Cardiac fibroblast (primary cell): Measurements from ENCODE around the gene PHF14.
"Not testable (repeated sequence)": the region's sequence is repeated elsewhere in the genome, so short reads cannot be mapped to it uniquely, and the experiment has no call there.

Source experiments
- DNase-seq, 2 donors: peaks; one replicate each; pipeline versions ENCODE4 v3.0.0 to v3.0.0-alpha.2; 2010; ENCODE audit warnings: low read depth in 2 of 2
- H3K4me3 ChIP-seq, 2 donors: replicated peaks in 1 of 2; 1 replicate in 1 of 2; 2 replicates in 1 of 2; pipeline ENCODE4 v1.5.1; 2011; ENCODE audit warnings: low read depth in 2 of 2, low read length in 2 of 2, mild to moderate bottlenecking in 2 of 2, moderate library complexity in 1 of 2
- CTCF ChIP-seq: IDR thresholded peaks from one replicate; pipeline ENCODE4 v1.5.1; 2011; ENCODE audit warnings: low read depth, mild to moderate bottlenecking, low read length, inconsistent platforms

PHF14 gene

GRCh38 chr7:10939237-10939910 lies 34.3 kb upstream of the PHF14 start:
- TF ChIP-seq CTCF = no peak
- DNase-seq = peak in 1 of 2 donors; percentile 10
- peak overlapping the region; percentile 80 to 81 for H3K4me3 ChIP-seq

GRCh38 chr7:10939911-10940703 lies 33.6 kb upstream of the PHF14 start:
- peak; percentile 97 to 98 for DNase-seq
- no peak for TF ChIP-seq CTCF
- peak overlapping the region; percentile 80 to 81 for H3K4me3 ChIP-seq

GRCh38 chr7:10940704-10941355 lies 32.8 kb upstream of the PHF14 start:
- H3K4me3 ChIP-seq = peak overlapping the region; percentile 42 to 80

GRCh38 chr7:10950494-10950893 lies 23.2 kb upstream of the PHF14 start:
- TF ChIP-seq CTCF = no peak
- DNase-seq = no peak
- H3K4me3 ChIP-seq = no peak overlapping the region

More at GRCh38 chr7:10940704-10941355, 32.8 kb upstream of the PHF14 start:
- no peak for TF ChIP-seq CTCF
- DNase-seq = no peak

- H3K4me3 ChIP-seq, DNase-seq: not testable (repeated sequence)
Measured at GRCh38 chr7:10950974-10951578, 22.6 kb upstream of the PHF14 start.

GRCh38 chr7:10952588-10952987 lies 21.1 kb upstream of the PHF14 start:
- no peak for DNase-seq
- no peak overlapping the region for H3K4me3 ChIP-seq
- TF ChIP-seq CTCF = no peak

- not testable (repeated sequence) for H3K4me3 ChIP-seq, DNase-seq
Measured at GRCh38 chr7:10953078-10953750, 20.5 kb upstream of the PHF14 start.
